Jurkat, Clone E6-1 (cell line): ENCODE results near the gene UNC5A. TPM values are rescaled to one million over a fixed set of nuclear protein-coding genes. Genes with fewer than 3 reads are reported as not detected.

Experiments
- DNase-seq: peaks from one replicate; pipeline ENCODE4 v3.0.0-alpha.2; 2011; ENCODE audit warnings: low read depth, low spot score
- H3K4me3 ChIP-seq: 2 replicates; pipeline ENCODE4 v1.5.1; 2011; ENCODE audit warnings: mild to moderate bottlenecking, low read length, control low read depth, moderate library complexity
- polyA plus RNA-seq: library from polyadenylated mRNA; unstranded; fragments of >200 nt; gene quantifications from one replicate; pipeline ENCODE4 v1.2.1, GENCODE V29; 2012; ENCODE audit warnings: missing spikeins; ENCODE audit not compliant: insufficient read length, insufficient read depth

The UNC5A gene
- polyA plus RNA-seq: 0.38 TPM

DNA sequence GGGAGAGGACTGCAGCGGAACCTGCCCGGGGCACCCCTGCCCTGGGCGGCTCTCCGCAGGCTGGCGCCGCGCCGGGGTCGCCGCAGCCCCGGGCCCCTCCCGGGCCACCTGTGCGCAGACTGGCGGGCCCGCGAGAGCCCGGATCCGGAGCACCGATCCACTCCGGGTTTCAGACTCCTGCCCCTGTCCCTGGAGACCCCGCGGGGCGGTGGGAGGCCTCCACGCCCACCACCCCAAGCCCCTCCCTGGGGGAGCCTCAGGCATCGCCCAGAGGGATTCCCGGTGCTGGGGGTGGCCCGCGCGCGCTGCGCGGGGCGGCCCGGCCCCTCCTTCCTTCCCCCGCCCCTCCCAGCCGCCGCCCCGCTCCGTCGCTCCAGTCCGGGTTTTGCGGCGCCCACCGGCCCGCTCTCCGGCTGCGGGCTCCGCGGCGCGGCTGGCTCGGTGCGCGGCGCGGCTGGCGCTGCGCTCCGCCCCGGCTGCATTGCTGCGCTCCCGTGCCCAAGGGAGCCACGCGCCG lies at the start of gene UNC5A:
TSS of gene UNC5A (plus strand) at position 479 of the 517 bp plus-strand sequence. CDS start 192 bp downstream, outside the sequence.
- peak; percentile 35 for DNase-seq
- H3K4me3 ChIP-seq: peak within 1 kb of the TSS; percentile 5; the same call in 1 of the 2 replicates

DNA sequence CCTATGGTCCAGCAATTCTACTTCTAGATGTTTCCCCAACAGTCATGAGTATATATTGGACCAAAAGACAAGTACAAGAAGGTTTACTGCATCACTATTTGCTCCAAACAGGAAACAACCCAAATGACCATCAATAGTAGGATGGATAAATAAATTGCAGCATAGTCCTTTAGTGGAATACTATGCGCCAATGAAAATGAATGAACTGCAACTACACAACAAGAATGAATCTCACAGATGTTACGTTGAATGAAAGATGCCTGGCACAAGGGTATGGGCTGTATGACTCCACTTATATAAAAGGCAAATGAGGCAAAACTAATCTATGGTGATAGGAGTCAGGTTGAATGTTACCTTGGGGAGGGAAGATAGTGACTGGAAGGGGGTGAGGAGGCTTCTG lies 48.6 kb upstream of the UNC5A start:
- no peak overlapping the region for H3K4me3 ChIP-seq
- no peak for DNase-seq

DNA sequence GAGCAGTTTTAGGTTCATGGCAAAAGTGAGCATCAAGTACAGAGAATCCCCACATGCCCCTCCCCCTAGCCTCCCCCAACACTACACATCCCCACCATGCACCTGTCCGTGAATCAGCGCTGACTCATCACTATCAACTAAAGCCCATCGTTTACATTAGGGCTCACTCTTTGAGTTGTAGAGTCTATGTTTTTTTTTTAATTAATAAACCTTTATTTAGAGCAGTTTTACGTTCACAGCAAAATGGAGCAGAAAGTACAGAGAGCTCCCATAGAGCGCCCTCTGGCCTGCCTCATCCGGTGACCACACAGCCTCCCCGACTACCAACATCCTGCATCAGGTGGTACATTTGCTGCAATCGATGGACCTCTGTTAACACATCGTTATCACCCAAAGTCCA lies 47.9 kb upstream of the UNC5A start:
- no peak for DNase-seq
- no peak overlapping the region for H3K4me3 ChIP-seq

DNA sequence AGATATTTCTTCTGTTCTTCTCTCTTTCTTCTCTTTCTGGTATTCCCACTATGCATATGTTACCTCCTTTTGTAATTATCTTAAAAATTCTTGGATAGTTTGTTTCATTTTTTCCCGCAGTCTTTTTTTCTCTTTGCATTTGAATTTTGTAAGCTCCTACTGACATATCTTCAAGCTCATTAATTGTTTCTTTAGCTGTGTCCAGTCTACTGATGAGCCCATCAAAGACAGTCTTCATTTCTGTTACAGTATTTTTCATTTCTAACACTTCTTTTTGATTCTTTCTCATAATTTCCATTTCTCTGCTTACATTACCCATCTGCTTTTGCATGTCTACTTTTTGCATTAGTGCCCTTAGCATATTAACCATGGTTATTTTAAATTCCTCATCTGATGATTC lies 44.7 kb upstream of the UNC5A start:
- no peak for DNase-seq
- no peak overlapping the region for H3K4me3 ChIP-seq

DNA sequence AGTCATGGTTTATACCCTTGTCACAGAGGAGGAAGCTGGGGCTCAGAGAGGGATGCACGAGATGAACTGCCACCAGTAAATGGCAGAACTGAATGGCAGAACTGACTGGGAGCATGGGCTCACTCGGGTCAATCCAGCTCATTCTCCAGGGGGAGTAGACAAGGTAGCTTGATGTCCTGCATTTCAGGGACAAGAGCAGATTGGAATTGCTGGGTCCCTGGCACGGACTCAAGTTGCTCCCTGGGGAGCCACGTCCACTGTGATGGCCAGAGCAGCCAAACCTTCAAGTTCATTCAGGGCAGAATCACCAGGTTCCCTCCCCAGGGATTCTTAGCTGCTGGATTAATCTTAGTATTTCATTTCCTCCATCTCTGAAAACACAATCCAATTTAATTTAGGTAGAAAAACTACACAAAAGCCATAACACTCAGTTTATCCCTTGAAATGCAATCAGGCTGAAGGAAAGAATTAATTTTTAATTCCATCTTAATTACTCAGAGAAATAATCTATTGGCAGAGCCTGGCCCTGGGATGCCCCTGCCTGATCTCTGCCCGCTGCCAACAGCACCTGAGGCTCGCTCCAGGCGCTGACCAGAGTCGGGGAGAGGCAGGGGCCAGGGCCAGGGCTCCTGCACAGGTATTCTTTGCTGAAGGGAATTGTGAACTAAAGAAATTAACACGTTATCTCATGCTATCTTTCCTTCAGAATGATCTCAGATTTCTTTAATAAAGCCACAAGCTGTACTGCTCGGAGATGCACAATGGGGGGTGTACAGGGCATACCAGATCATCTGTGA lies 42.0 kb upstream of the UNC5A start:
- no peak for DNase-seq

DNA sequence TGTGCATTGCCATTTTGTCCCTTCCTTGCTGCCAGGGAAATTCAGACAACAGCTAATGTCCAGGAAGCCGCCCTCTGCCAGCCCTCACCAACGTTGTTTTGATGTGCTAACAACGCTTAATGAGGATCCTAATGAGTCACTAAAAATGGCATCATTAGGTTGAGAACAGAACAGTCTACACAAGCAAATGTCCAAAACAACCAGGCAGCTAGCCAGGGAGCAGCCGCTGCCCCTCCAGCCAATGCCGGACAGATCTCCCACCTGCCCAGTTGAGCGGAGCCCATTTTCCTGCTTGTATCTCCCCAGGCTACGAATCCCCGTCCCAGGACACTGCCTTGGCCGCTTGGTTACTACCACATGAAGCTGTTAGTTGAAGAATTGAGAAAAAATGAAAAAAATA lies 40.4 kb upstream of the UNC5A start:
- H3K4me3 ChIP-seq: no peak overlapping the region
- no peak for DNase-seq

More for the DNA sequence above, 42.0 kb upstream of the UNC5A start:
- no peak overlapping the region for H3K4me3 ChIP-seq

DNA sequence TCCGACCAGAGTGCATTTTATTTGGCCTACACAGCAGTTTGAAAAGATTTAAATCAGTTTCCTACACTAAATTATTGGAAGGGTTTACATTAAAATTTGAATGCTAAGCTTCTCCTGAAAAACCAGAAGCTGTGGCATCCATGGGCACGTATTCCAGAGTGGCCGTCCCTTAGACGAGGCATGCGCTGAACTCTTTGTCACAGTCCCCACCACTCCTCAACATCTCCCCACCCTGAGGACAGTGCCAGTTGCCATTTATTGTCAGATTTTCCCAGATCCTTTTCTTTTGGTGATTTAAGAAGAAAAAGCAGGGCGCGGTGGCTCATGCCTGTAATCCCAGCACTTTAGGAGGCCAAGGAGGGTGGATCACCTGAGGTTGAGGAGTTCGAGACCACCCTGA lies 39.9 kb upstream of the UNC5A start:
- no peak for DNase-seq
- no peak overlapping the region for H3K4me3 ChIP-seq

DNA sequence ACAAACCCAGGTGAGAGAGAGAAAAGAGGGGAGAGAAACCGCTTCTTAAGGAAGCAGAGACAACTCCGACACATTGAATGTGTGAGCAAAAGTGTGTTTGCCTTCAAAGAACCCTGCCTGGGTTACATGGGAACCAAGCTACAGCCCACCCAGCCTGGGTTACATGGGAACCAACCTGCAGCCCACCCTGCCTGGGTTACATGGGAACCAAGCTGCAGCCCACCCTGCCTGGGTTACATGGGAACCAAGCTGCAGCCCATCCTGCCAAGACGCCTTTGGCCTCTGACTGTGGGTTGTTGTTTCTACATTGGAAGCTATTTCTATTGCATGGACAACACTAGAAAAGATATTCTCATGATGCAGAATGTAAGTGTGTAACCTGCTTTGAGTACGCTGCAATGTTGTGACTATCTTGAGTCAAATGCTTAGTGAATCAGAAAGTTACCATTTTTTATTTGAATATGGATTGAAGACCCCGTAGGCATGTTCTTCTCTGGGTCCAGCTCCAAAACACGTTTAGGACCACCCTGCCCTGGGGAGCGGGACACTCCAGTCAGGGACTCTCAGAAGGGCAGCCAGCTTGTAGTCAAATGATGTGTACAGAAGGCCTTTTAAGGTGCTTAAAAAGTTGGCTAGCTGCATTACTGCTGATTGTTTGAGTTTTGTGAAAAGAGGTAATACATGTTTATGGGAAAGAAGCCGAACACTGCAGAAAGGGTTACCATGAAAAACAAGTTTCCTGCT lies 39.1 kb upstream of the UNC5A start:
- no peak overlapping the region for H3K4me3 ChIP-seq

DNA sequence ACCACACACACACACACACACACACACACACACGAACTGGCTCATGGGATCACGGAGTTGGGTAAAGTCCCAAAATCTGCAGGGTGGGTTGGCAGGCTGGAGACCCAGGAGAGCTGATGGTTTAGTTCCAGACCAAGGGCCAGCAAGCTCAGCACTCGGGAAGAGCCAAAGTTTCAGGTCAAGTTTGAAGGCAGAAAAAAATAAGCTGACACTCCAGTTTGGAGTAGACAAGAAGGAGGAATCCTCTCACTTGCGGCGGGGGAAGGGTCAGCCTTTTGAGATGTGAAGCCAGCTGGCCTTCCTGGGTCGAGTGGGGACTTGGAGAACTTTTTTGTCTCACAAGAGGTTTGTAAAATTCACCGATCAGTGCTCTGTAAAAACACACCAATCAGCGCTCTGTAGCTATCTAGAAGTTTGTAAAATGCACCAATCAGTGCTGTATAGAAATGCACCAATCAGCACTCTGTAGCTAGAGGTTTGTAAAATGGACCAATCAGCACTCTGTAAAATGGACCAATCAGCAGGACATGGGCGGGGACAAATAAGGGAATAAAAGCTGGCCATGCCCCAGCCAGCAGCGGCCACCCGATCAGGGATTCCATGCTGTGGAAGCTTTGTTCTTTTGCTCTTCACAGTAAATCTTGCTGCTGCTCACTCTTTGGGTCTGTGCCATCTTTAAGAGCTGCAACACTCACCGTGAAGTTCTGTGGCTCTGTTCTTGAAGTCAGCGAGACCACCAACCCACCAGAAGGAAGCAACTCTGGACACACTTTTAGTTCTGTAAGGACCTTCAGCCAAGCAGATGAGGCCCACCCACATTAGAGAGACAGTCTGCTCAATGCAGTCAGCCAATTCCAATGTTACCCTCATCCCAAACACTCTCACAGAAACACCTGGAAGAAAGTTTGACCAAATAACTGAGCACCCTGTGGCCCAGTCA lies 37.8 kb upstream of the UNC5A start:
- DNase-seq: no peak
- H3K4me3 ChIP-seq: no peak overlapping the region

More for the DNA sequence above, 39.1 kb upstream of the UNC5A start:
- DNase-seq: no peak

DNA sequence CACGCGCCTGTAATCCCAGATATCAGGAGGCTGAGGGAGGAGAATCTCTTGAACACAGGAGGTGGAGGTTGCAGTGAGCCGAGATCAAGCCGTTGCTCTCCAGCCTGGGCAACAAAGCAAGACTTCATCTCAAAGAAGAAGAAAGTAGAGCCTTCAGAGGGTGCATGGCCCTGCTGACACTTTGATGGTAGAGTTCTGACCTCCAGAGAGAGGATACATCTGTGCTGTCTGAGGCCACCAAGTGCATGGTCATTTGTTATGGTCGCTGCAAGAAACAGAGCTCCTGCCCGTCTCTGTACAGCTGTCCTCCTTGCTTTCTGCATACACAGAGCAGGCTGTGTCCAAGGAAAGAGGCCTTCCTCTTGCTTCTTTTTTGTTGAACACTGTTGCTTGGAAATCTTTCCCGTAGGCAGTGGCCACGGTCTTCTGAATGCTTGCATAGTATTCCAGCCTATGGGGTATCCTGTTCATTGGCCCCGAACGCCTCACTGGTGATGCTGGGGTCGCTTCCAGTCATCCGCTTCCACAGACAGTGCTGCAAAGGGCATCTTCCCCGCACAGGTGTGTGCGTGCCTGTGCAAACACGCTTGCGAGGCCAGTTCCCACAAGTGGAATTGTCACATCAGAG lies 36.8 kb upstream of the UNC5A start:
- no peak for DNase-seq
- no peak overlapping the region for H3K4me3 ChIP-seq

DNA sequence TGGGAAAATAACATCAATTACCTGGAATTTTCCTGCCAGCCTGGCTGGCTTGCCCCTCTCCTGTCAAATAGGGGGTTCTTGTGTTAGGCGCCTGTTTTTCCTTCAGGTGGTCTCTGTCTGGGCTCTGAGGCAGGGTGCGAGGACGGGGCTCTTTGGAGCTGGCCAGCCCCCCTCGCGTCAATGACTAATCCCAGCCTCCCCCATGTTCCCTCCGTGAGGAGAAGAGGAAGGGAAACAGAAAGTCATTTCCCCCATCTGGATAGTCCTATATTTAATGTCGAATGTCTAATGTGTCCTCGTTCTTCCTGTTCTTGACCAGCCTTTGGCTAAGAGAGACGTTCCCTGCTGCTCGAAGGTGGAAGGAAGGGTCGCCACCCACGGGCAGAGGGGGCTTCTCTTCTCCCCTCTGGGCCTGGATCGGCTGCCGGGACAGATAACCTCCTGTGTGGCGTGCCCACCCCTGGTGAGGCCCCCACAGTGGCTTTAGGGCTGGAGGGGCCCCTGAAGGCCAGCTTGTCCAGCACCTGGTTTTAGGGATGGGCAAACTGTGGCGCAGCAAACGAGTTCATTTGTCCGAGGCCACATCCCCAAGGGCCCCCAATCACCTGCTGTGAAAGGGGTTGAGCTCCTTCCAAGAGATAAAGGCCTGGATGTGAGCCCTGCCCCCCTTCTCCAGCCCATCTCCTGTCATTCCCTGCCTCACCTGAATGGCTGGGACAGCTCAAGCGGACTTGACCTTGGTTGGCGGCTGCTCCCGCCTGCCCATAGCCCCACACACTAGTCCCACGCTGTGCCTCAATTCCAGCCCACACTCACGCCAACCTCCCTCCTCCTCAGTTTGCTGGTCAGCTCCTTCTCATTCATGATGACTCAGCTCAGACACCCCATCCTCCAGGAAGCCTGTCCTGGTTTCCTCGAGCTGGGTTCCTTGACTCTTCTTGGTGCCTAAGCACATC lies 35.9 kb upstream of the UNC5A start:
- DNase-seq: no peak
- no peak overlapping the region for H3K4me3 ChIP-seq

DNA sequence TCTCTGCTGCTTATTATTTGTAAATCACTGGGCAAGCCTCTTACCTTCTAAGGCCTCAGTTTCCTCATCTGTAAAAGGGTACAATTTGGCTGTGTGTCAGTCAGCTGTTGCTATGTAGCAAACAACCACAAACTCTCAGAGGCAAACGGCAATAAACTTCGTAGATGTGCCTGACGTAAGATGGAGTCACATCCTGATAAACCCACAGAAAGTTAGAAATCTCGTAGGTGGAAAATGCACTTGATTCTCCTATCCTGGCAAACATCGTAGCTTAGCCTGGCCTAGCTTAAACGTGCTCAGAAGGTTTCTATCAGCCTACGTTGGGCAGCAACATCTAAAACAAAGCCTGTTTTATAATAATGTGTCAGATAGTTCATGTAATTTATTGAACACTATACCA lies 35.0 kb upstream of the UNC5A start:
- no peak for DNase-seq
- H3K4me3 ChIP-seq: no peak overlapping the region

DNA sequence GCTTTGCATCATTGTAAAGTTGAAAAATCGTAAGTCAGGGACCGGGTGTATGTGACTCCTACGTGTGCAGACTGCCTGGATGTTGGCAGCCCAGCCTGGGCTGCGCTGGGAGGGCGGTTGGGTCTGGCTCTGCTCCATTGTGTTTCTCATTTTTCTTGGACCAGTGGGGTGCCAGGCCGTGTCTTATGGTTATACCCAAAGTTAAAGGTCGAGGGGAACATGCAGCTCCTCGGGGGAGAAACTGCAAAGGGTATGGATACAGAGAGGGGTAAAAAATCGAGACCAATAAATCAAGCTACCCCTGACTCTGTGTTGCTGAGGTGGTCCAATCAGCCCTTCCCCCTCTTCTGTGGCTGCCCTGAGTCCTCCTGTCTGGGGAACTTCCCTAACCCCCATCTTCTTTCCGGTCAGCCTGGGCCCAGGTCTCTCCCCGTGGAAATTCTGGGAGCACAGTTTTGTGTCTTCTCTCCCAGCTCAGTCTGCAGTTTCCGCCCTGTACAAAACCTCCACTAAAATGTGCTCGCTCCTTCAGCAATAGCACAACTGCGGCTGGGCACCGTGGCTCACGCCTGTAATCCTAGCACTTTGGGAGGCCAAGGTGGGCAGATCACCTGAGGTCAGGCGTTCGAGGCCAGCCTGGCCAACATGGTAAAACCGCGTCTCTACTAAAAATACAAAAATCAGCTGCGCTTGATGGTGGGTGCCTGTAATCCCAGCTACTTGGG lies 34.1 kb upstream of the UNC5A start:
- no peak overlapping the region for H3K4me3 ChIP-seq
- no peak for DNase-seq

DNA sequence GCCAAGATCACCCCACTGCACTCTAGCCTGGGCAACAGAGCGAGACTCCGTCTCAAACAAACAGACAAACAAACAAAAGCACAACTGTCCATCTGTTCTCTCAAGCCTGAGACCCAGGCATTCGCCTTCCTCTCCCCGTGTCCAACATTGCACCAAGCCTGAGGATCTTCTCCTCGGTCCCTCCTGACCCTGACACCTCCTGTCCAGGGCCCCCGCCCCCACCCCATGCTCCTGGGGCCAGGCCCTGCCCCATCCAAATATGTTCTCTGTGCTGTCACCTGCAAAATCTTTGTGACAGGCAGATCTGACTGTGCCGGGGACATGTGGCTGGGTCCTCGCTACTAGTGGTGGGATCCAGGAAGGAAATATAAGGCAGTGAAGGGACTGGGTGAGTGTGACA lies 33.4 kb upstream of the UNC5A start:
- H3K4me3 ChIP-seq: no peak overlapping the region
- DNase-seq: no peak

DNA sequence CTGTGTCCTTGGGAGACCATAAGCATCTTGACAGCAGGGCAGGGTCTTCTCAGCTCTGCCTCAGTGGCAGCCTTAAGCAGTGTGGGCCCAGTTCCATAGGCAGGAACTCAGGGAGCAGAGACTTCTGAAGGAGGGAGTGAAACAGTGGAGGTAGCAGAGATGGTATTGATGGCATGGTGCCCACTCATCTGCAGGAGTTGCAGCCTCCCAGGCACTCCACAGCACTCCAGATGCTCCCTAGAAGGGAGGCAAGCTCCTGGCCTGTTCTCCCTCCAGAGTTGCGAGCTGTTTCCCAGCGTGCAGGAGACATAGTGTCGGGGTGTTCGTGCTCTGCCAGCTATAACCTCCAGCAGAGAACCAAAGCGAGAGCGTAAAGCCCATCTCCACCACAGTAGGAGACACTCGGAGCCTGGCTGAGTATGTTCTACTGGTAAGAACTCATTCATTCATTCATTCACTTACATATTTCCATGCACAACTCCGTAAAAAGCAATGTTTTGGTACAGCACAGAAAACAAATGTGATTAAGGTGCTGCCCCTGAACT lies 31.4 kb upstream of the UNC5A start:
- no peak overlapping the region for H3K4me3 ChIP-seq

DNA sequence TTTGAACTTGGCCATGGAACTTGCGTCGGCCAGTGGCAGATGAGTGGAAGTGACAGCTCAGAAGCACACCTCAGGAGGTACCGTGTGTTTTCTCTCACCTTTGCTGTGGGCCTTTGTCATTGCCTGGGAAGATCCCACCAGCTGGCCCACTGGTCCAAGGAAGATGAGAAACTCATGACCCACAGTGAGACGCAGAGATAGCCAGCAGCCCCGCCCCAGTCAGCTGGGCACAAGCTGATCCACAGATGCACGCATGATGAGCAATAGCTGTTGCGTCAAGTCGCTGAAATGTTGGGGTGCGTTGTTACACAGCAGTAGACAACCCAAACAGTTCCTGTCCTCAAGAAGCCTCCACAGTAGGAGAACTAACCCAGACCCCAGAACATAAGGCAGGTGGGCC lies 30.8 kb upstream of the UNC5A start:
- DNase-seq: no peak

More for the DNA sequence above, 31.4 kb upstream of the UNC5A start:
- no peak for DNase-seq

More for the DNA sequence above, 30.8 kb upstream of the UNC5A start:
- H3K4me3 ChIP-seq: no peak overlapping the region
